Cardiac muscle cell (in vitro differentiated cells and primary cell): ENCODE results near the gene SCRN1. TPM values are rescaled to one million over a fixed set of nuclear protein-coding genes. Genes with fewer than 3 reads are reported as not detected.
A peak's percentile ranks its signal among the peaks of the same experiment; 100 is the strongest.

Experiments used
- DNase-seq, 2 donors: peaks; one replicate each; pipeline versions ENCODE4 v3.0.0 to v3.0.0-alpha.2; 2010 to 2017; ENCODE audit warnings: low read depth in 1 of 2, low spot score in 1 of 2
- H3K27ac ChIP-seq: fragments of 200-600 bp; sonication (generic); 2 replicates; pipeline ENCODE4 v1.5.1; 2016
- H3K27me3 ChIP-seq: fragments of 200-600 bp; sonication (generic); 2 replicates; pipeline ENCODE4 v1.6.0; 2016; ENCODE audit warnings: control low read depth
- H3K36me3 ChIP-seq: fragments of 200-600 bp; sonication (generic); 2 replicates; pipeline ENCODE4 v1.5.1; 2016; ENCODE audit warnings: control low read depth
- H3K4me1 ChIP-seq: fragments of 200-600 bp; sonication (generic); 2 replicates; pipeline ENCODE4 v1.8.1; 2017; ENCODE audit warnings: low read depth, mild to moderate bottlenecking, mixed run types
- H3K4me3 ChIP-seq: fragments of 200-600 bp; sonication (generic); 2 replicates; pipeline ENCODE4 v1.5.1; 2016; ENCODE audit warnings: mild to moderate bottlenecking
- H3K9me3 ChIP-seq: fragments of 200-600 bp; sonication (generic); 2 replicates; pipeline ENCODE4 v1.5.1; 2017; ENCODE audit warnings: low read depth, mild to moderate bottlenecking, control low read depth
- CTCF ChIP-seq: IDR thresholded peaks from 2 replicates; pipeline ENCODE4 v1.5.1; 2012; ENCODE audit warnings: low read depth, mild to moderate bottlenecking, low read length
- polyA plus RNA-seq: library from polyadenylated mRNA; unstranded; fragments of >200 nt; fragmentation: Nextera tagmentation; extraction: Ambion mirVana; gene quantifications from 2 replicates; pipeline ENCODE4 v1.2.1, GENCODE V29; 2016
- total RNA-seq: library from RNA; depleted of rRNA; stranded (reverse); fragments of >200 nt; gene quantifications from 2 replicates; pipeline ENCODE4 v1.2.3, GENCODE V29; 2016

SCRN1 gene
- total RNA-seq: 35.7 and 48.2 TPM in 2 replicates
- 34.3 and 44.4 TPM in 2 replicates for polyA plus RNA-seq

- H3K9me3 ChIP-seq: no peaks in the 10 kb centered on the region
- H3K4me1 ChIP-seq: no peaks in the 10 kb centered on the region
- DNase-seq: peak in 1 of 2 donors; percentile 69
- no peaks in the 10 kb centered on the region for H3K36me3 ChIP-seq
- no peaks in the 10 kb centered on the region for H3K27me3 ChIP-seq
- TF ChIP-seq CTCF: no peak
- H3K27ac ChIP-seq: no peak within 1 kb of the TSS
- peak within 1 kb of the TSS; percentile 92 for H3K4me3 ChIP-seq
These were observed at the start of gene SCRN1 for GRCh38 chr7:29989257-29989995. Gene SCRN1 (minus strand): TSS chr7:29989801. CDS start chr7:29969067, 20,734 bp downstream.

- Histone ChIP-seq H3K9me3 (no peaks in the 10 kb centered on the region), H3K4me1 (peaks cover 9% of the 10 kb centered on the region), H3K27ac (no peak overlapping the region), H3K36me3 (no peaks in the 10 kb centered on the region), H3K4me3 (no peak overlapping the region), H3K27me3 (no peaks in the 10 kb centered on the region)
- peak in 1 of 2 donors; percentile 42 for DNase-seq
- TF ChIP-seq CTCF: no peak
These were observed 48.8 kb upstream of the SCRN1 start for GRCh38 chr7:30038196-30038980.

- H3K9me3 ChIP-seq: no peaks in the 10 kb centered on the region
- no peaks in the 10 kb centered on the region for H3K36me3 ChIP-seq
- no peak for DNase-seq
- TF ChIP-seq CTCF: no peak
- H3K4me3 ChIP-seq: no peak overlapping the region
- H3K4me1 ChIP-seq: peaks cover 12% of the 10 kb centered on the region
- H3K27ac ChIP-seq: no peak overlapping the region
- no peaks in the 10 kb centered on the region for H3K27me3 ChIP-seq
These were observed 46.6 kb upstream of the SCRN1 start for GRCh38 chr7:30036220-30036619.

- Histone ChIP-seq H3K4me1 (peaks cover 19% of the 10 kb centered on the region), H3K27me3 (no peaks in the 10 kb centered on the region), H3K36me3 (no peaks in the 10 kb centered on the region), H3K27ac (no peak overlapping the region), H3K4me3 (no peak overlapping the region), H3K9me3 (no peaks in the 10 kb centered on the region)
- no peak for TF ChIP-seq CTCF
- DNase-seq: no peak
These were observed 44.9 kb upstream of the SCRN1 start for GRCh38 chr7:30034501-30034900.

GRCh38 chr7:30032310-30033125, 42.9 kb upstream of the SCRN1 start:
- H3K27me3 ChIP-seq: no peaks in the 10 kb centered on the region
- H3K9me3 ChIP-seq: no peaks in the 10 kb centered on the region
- DNase-seq: peak in 1 of 2 donors; percentile 49
- H3K4me3 ChIP-seq: no peak overlapping the region
- no peak for TF ChIP-seq CTCF
- no peak overlapping the region for H3K27ac ChIP-seq
- peaks cover 23% of the 10 kb centered on the region for H3K4me1 ChIP-seq
- no peaks in the 10 kb centered on the region for H3K36me3 ChIP-seq
